ENCODE measurements around the gene STPG1.
A peak's percentile ranks its signal among the peaks of the same experiment; 100 is the strongest.

STPG1 gene

DNA sequence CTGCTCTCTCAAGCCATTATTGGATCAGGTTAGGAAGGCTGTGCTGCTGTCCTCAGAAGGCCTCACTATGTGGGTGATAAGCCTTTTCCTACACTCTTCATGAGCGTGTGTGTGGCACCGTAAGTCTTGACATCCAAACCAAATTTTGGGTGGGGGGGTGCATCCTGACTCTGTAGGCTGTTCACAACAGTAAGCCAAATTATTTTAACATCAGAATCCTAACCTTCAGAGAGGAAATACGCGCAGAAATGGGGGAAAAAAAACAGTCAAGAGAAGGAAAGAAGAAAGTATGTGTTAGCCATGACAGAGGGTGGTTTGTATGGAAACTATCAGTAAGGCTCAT lies 21.0 kb downstream of the STPG1 start:
- no peak for DNase-seq

DNA sequence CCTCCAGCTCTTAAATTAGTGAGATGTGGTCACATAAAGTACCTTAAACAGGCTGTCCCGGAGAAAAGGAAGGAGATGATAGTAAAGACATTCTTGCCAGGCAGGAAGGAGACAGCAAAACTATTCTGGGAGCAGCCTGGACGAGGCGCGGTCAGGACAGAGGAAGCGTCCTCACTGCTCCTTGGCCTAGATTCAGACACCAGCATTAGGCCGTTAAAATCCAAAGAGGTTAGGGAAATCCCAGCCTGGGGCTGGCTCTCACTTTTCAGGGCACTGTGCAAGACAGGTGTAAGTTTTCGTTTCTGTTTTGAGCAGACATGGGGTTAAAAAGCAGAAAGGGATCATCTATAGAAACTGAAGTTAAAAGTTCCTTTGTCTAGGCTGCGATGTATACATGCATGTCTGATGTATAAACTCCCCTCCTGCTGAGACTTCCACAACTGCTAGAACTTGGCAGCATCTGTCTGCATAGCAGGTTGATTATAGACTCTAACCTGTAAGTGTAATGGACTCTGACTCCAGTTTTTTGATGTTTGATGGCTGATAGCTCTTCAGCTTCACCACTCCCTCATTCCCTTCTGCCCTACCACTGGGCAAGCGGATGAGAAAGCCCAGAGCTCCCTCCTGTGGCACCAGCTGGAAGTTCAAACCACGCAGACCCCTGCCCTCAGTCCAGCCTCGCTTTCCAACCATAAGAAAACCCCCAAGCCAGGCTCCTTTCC lies 21.5 kb downstream of the STPG1 start:
- DNase-seq, result peak; percentile 63

DNA sequence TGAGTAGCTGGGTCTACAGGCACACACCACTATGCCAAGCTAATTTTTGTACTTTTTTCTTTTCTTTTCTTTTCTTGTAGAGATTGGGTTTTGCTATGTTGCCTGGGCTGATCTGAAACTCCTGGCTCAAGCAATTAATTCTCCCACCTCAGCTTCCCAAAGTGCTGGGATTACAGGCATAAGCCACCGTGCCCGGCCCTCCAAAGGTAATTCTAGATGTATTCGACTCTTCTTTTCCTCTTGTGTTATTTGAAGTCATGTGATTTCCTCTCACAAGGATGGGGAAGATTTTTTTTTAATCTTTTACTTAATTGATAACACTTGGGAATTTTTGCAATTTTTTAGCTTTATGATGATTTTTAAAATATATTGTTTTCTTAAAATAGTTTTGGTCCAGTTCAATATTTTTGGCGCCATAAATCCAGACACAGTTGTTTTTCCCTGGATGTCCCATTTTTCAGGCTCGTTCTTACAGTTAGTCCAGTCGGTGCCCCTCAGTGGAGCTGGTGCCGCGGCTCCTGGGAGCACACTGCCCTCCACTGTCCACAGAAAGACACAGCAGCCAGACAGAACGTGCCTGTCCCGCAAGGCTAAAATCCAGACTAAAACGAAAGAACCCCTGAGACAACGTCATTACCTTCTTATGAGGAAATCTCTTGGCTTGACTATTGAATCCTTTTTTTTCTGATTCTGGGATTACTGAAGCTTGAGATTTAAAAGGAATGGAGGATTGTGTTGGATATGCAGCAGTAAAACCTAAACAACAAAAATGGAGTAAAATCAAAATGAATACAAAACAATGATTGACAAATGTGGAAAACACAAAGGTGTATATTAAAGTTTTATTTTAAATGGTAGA lies 22.4 kb downstream of the STPG1 start:
- peak; percentile 79 for DNase-seq

DNA sequence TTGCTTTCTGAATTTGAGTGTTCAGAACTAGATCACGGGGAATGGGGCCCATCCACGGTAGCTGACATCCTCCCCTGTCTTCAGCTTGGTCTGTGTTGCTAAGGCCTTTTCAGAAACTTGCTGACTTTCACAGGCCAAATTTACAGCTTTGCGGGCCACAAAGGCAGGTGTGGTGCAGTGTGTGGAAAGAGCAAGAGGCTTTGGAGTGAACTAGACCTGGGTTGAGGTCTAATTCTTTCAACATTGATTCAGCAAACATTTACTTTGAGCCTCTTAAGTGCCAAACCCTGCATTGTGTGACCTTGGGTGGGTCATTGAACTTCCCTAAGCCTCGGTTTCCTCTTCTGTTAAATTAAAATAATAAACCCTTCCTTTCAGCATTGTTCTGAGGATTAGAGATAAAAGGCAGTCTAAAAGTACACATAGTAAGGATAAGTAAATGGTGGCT lies 24.3 kb downstream of the STPG1 start:
- no peak for DNase-seq

DNA sequence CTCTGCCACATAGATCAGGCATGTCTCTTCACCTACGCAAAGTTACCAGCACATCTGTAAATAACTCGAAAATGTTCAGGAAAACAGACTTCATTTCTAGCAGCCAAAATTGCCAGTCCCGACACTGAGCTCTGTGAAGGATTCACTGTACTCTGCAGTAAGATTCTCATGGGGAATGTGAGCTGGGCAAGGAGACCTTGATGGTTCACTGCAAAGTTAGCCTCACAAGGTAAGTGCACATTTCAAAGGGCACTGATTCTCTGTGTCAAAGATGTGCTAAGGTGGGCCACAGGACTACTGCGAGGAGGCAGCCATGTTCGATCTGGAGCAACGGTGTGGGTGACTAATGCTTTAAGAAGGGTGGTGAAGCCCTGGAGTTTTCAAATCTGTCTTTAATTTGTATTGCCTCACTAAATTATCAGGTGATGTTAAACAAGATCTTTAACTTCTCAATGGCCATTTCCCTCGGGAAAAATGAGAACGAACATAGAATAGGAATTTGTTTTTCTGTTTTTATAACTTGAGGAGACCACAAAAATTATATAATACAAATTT lies 25.2 kb downstream of the STPG1 start:
- DNase-seq, result no peak

DNA sequence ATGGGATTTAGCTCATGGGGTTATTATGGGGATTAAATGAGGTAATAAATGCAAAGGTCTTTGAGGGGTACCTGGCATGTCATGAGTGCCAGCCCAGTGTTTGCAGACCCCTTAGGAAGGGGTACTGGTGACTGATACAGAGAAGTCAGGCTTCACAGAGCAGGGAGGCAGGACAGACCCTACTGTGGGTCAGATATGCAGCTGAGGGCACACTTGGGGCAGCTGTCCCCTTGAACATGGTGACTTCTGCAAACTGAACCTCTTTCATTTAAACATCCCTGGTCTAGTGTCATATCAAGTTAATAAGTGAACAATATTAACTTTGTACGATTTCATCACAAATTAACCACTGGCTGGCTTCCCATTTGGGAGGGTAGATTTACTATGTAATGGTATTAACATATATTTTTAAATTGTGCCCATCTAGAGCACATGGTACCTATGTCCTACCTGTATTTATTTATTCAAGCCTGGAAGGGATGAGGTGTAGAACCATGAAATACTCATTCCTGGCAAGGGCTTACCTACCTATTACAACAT lies 25.9 kb downstream of the STPG1 start:
- no peak for DNase-seq

DNA sequence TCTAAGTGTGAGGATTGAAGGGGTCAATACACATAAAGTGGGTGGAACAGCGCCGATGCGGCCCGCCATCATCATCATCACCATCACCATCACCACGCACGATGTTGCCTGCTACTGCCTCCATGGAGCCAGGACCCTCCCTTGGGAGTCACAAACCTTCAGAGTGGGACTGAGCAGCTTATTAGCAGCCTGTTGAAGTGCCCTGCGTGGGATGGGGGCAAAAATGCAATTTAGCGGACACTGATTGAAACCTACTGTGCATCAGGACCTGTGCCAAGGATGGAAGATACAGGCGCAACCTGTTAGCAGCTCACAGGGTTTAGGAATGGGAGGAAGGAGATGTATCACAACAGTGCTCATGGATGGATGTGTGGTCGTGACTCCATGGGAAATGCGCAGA lies 26.7 kb downstream of the STPG1 start:
- no peak for DNase-seq

DNA sequence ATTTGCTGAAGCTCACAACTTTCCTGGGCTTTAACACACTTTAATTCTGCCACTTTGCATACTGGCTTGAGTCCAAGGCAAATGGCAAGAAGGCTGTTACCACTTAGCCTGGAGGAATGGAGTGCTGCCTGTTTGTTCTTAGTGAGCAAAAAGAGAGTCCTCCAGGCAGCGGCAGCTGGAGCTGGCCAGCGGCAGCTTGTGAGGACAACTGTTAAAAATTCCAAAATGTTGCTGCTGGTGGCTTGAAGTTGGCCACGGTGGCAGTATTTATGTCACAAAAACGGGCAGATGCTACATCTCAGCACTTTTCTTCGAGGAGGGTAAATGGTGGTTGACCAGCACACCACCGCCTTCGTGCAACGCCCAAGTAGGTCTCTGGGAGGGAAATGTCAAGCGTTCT lies 27.3 kb downstream of the STPG1 start:
- no peak for DNase-seq

DNA sequence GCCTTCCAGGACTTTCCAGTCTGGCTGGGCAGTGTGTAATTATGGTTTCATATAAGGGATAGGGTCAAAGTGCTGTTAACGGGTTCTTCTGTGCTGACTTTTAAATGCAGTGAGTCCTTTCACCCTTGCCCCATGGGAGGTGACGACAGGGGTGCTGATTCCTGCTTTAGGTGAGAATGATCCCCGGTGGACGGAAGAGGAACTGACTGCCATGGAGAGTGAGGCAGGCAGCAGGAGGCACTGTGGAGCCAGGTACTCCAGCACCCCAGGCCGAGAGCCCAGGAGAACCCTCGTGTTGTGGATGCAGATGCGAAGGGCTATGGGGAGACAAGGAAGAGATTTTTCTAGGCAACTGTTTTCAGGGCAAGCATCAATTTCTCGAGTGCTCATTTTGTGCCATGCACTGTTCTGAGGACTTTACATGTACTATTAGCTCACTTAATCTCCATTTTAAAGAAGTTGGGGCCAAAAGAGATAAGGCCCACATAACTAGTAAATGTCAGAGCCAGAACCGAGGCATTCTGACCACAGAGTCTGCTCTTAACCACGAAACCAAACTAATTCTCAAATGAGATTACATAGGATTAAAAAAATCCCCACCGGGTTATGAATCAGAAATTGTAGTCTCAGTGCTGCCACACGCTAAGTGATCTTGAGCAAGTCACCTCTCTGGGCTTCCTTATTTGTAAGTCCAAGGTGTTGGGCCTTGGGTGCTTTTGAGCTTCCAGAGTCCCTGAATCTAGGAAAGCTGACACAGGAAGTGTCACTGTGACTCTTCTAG lies 28.2 kb downstream of the STPG1 start:
- no peak for DNase-seq

DNA sequence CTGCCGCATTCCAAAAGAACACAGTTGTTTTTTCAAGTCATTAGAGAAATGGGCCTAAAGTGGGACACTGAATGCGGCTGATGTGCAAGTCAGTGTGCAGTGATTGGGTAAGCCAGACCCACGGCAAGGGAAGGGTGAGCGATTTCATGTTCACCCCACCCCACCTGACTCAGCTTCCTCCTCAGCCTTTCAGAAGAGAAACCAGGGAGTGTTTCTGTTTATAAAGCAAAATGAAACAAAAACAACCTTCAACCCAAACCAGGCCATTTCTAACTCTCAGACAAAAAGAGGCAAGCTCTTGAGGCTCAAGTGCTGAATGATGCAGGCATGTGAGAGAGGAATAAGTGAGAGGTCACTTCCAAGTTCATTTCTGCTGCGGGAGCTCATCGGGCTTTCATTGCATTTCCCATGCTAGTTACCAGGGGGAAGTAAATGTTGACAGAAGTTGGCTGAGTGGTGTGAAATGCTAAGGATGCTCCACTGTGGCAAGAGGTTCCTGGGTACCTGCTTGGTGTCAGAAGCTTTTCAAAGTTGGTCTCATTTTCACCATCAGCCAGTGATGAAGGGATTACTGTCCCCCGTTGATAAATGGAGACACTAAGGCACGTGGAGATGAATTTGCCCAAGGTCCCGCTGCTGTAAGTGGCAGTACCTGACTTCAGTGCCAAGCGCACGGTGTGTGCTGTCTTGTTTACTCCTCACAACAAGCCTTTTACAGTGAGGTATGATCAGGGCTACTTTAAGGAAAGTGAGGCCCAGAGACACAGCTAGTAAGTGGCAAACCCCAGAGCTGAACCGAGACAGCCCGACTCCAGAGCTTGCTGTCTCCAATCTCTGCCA lies 29.1 kb downstream of the STPG1 start:
- peak; percentile 66 for DNase-seq

DNA sequence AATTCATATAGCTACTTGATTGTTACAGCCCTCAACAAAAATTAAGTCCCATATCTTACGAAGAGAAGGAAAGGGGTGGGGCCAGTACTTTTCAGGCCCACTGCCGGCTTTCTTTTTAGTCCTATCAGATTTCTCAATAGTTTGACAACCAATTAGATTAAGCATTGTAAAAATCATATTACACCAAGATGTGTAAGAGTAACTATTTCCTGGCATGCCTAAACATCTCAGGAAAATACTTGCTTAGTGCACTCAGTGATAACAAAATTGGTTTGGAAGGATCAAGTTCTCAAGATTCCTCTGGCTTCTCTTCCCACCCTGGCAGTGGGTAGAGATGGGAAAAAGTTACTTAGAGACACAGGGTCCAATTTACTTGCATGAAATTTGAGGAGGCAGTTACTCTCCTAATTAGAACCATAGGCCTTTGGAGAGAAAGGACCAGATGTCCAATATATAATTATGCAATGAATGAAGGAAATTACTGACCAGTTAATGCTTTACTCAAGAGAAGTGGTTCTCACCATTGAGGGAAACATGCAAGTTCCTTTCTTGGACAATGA lies 30.1 kb downstream of the STPG1 start:
- DNase-seq, result no peak

DNA sequence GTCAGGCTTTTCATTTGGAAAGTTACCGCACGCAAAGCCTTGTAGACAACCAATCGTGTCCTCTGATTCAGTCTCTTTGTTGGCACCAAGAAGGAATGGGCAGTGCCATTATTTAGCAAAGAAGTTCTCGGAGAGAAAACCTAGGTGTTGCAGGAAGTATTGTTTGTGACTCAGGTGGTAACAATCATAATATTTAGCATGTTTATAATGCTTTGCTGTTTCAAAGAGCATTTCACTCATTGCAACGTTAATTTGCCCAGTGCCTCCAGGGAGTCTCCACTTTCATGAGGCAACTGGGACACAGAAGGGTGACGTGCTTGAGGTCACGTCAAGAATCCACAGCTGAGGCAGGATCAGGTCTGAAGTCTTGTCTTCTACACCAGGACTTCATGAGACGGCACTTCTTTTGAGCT lies 31.4 kb downstream of the STPG1 start:
- no peak for DNase-seq

DNA sequence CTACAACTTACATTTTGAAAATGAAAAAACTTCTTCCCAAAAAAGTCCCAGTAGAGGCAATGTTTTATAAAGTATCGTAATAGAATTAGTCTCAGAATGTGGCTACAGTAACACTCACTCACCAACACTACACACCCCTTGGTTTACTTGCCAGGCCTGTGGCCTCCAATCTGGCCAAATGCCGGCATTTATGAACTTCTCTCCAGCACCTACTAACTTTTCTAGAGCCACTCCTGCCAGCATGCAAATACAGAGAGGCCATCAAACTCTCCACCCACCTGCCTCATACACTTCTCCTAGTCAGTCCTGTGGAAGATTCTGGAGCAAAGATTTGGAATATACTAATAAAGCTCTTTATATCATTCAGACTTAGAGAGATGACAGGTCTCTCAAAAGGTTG lies 32.3 kb downstream of the STPG1 start:
- no peak for DNase-seq

DNA sequence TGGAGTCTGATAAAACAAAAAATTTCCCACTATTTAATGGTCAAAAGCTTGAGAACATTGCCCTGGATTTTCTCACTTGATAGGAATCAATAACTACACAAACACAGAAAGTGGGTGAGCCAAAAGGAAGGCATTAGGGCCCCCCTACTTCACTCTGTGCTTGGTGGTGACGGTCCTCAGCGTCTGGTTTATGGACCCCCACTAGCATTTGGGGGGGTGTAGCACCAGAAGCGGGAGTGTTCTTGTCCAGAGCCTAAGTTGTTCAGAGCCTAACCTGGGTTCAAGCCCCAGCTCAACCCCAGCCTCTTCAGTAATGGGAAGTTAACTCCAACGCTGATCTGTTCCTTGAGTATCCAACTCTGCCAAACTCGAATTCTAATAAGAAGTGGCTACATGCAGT lies 33.1 kb downstream of the STPG1 start:
- DNase-seq, result no peak

DNA sequence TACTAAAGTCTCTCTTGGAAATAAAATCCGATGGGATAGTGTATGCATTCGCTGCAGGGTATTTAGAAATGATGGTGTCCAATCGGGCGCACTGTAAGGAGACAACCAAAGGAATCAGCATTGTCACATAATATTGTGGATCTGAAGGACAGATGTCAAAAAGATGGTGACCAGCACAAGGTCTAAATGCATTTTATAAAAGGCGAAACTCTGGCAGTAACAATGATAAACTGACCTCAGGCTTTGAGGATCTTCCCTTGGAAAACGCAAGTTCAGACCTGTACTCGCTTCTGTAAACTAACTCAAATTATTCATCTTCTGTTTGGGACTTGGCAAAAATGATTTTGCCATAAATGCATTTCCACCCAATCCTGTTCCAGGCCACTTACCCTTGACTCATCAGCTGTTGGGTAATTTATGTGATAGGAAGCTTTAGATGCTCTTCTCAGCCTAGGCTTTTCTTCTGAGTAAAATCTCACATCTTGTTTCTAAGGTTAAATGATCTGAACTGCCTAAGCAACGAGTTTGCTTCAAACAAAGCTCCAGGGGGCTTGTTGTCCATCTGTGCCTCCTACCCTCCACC lies 33.8 kb downstream of the STPG1 start:
- DNase-seq, result no peak

DNA sequence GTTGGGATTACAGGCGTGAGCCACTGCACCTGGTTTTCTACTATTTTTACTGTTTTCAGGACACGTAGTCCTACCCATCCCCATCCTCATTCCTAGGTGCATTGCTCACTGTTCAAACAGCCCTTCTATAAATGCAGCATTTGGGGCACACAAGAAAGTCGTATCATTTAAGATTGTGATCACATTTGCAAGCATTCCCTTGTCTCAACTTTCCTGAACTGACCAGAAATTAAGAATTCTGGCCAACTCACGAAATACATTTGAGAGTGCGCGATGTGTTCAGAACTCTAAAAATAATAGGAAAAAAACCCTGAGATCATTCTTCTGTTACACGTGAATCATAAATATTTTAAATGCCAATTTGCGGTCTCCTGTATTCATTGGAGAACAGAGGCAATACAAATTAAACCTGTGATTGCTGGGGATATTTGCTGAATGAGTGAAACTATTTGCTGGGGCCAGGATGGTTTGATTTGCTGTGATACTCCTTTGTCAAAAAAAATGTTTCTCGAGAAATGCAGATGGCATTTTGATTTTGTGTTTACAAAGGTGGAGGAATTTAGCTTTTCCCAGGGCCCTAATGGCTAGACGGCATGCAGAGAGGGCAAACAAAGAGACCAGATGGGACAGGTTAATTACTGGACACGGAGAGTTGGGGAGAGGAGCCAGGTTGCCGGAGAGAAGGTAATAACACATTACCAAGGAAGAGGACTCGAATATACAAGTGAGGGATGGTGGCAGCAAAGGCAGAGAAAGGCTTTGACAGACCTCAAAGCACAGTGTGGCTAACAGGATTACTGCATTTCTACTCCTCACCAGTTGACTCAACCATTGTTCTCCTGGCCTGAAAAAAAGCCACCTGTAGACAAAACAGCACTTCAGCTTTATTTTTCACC lies 38.4 kb downstream of the STPG1 start:
- no peak for DNase-seq

DNA sequence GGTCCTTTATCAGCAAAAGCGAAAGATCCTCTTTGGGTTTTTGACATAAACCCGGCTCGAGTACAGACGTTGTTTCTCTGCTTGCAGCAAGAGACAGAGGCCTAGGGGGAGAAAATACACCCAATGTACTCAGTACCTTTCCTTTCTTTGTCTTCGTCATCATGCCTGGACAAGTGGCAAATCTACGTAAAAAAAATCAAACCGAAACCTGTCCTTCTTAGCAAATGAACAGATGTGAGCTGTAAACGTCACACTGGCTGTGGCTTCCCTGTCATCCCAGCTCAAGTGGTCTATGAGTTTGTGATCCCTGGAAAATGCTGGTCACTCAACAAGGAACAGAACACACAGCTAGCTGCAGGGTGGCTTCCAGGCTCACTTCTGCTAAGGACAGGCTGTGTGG lies 39.9 kb downstream of the STPG1 start:
- no peak for DNase-seq

DNA sequence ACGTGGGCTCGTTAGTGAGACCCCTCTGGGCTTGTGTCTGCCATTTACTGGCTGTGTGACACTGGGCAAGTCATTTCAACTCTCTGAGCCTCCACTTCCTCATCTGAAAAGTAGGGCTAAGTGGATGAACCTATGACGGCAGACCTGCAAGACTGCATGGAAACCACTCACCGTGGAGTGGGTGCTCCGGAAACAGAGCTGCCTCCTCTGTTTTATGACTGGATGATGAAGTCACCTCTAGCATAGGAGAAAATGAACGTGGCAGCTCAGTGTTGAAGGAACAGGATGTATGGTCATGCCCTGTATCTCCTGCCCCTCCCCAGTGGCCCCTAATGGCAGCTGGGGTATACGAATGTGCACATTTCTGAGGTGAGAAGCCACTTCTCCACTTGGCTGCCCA lies 40.5 kb downstream of the STPG1 start:
- DNase-seq, result peak; percentile 50

DNA sequence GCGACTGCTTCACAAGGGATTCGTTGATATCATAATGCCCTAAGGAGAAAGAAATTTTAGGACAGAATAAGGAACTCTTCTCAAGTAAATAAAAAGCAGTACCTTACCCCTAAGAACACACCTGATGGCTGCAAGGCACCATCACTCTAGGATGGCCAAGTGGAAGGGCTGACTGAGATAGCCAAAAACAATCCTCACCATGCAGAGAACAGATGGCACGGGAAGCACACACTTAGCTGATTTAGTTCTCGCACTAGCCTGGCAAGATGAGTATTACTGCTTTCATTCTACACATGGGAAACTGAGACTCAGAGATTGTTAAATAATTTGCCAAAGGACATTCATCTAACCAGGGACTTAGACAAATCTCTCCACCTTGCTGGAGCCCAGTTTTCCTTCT lies 43.8 kb downstream of the STPG1 start:
- no peak for DNase-seq

DNA sequence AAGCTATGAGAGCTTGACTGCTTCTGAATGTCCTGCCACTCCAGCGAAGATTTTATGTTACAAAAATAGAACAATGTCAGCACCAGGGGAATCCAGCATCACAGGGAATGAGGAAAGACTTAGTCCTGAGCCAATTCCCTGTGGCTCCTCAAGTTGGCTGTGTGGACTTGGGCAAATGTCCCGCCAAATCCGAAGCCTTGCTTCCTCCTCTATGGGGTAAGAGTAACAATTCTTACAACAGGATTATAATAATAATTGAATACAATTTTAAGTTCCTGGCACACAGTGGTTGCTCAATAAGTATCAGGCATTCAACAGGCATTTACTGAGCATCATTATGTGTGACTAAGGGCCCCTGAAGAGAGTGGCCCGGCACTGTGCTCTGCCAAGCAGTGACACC lies 44.4 kb downstream of the STPG1 start:
- no peak for DNase-seq
